ENCODE results near the gene FGF19.

DNA sequence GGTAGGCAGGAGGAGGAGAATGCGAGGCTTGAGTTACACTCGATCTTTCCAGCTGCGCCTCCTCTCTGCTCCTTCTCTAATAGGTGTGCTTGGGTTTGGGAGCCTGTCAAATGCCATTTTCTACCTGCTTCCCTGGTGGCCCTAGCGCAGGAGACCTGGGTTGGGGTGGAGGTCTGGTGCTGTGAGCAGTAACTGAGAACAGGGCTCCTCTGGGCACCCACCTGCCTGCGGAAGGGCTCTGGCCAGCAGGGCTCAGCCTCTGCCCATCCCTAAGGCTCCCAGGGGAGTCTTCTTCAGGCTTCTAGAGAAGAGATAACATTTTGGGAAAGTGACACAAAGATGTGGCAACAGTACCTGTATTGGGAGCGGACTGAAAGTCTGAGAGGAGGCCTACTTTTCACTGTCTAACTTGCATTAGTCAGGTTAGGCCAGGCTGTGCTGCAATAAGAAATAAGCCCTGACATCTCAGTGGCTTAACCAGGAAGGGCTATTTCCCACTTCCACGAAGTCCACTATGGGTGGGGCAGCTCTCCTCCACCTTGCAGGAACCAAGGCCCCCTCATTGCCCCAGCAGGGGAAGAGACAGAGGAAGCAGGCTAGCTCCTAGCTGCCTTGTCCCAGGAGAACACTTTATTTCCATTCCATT, 21.0 kb downstream of the FGF19 start:
- TF ChIP-seq CTCF (conservative IDR thresholded peaks at IDR 0.05 in 1 of 2, IDR thresholded peaks at IDR 0.05 in 1 of 2; ENCODE audit: low read depth in 1 of 2, low read length in 2 of 2) (no peak), EZH2 (IDR thresholded peaks at IDR 0.05; ENCODE audit: low read length, missing control alignments) (no peak)

Data from fibroblast of lung (primary cell).